D721Med (cell line): ENCODE results near the gene POLDIP2.

Experiments used
- DNase-seq: peaks from one replicate; pipeline ENCODE4 v3.0.0; 2011; ENCODE audit warnings: low spot score; ENCODE audit not compliant: insufficient read length
- FAIRE-seq: peaks from 2 replicates; lab custom pipeline; 2011; peaks lifted over from hg19 to GRCh38; lab: Jason Lieb, UNC
- CTCF ChIP-seq: IDR thresholded peaks from 2 replicates; pipeline ENCODE4 v1.5.1; 2012; ENCODE audit warnings: mild to moderate bottlenecking, control low read depth; ENCODE audit not compliant: insufficient read depth; ENCODE audit errors: missing control alignments

POLDIP2 gene

DNA sequence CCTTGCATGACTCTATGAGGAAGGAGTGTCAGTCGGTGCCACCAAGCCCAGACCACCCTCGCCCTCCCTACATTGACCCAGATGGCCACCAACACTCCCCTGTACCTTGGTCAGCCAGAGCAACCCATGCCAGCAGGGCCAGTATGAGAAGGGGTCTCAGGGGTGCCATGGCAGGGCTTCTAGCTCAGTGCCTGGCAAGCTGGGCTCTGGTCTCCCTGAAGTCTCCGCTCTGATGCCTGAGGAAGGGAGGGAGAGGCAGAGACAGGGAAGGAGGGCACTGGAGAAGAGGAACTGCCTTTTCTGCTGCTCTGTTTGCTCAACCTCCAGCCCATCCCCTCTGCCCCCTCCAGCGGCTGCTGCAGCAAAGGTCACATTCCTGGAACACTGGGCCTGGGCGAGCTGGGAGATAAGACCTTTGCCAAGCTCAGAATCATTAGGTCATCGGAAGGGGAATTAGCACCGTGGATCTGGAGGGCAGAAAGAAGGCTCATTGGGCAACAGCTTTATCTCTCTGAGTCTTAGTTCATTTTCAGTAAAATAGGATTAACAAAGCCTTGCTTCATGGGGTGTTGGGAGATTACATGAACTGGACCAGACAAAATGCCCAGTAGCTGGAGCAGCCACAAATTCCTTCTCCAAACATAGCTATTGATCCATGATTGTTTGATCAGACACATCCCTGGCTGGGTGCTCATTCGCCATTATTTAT, 12.9 kb upstream of the POLDIP2 start, which contains the start of gene VTN:
TSS of gene VTN (minus strand) at position 273 of the 709 bp plus-strand sequence. CDS start at position 169, 104 bp downstream.
- TF ChIP-seq CTCF, result no peak
- FAIRE-seq (no peak), DNase-seq (peak; percentile 63)

DNA sequence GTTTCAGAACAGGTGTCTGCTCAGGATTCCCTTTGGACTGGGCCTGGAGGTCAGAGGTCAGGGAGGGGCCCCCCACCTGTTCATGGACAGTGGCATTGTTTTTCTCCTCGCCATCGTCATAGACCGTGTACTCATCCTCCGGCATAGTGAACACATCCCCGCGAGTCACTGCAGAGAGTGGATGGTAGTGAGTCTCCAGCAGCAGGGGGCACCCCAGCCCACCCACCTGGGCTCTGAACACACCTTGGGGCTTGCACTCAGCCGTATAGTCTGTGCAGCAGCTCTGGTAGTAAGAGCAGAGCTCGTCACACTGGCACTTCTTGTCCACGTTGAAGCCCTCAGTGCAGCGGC, 12.3 kb upstream of the POLDIP2 start:
- DNase-seq (no peak), FAIRE-seq (no peak)
- TF ChIP-seq CTCF, result peak; percentile 22

DNA sequence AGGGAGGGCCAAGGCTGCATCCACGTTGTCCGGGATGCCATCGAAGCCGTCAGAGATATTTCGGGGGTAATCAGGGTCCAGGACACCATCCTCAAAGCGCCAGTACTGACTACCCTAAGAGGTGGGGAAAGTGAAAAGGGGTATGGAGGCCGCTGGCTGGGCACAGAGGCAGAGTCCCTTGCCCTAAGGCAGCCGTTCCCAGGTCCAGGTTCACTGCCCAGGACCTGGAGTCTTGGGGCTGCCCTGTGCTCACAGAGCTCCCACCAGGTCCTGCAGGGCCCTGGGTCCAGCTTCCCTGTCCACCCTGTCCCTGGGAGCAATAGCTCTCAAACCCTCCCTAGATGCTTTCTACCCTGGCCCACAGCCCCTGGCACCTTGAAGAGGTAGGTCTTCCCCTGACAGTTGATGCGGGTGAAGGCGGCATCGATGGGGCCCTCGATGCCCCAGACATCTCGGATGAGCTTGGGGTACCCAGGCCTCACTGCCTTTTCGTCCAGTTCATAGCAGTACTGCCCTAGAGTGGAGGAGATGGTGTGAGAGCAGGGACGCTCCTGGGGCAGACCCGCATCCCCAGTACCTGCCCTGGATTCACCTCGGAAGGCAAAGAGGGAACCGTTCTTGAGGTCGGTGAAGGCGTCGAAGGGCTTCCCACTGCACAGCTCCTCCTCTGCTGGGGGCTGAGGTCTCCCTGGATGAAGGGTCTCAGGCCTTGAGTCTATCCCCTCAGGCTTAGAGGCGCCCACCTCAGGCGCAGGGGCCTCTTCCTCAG, 11.8 kb upstream of the POLDIP2 start:
- no peak for TF ChIP-seq CTCF
- FAIRE-seq, result no peak
- DNase-seq, result no peak

DNA sequence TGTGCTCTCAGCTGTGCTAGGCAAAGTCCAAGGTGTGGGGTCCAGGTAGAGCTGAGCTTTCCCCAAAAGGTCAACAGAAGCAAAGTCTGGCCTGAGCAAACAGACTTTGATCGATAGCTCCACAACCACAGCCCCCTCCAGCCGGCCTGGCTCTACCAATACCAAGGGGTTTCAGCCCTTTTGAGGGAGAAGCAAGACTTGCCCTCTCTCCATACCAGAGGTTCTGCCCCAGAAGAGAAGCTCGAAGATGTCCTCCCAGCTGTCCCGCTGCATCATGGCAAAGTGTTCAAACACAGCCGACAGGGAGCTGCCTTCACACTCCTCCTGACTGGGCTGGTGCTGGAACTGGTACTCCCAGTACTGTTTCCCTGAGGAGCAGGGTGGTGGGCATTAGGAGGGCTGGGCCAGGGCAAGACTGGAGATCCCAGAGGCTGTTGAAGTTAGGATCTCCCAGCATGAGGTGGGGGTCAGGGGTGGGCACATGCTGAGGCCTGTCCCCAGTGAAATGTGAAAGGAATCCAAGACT, 11.0 kb upstream of the POLDIP2 start:
- DNase-seq, result no peak
- FAIRE-seq, result no peak

GRCh38 chr17:28367641-28368305, 10.4 kb upstream of the POLDIP2 start:
- no peak for FAIRE-seq
- no peak for TF ChIP-seq CTCF
- DNase-seq, result no peak

More for the DNA sequence above, 11.0 kb upstream of the POLDIP2 start:
- no peak for TF ChIP-seq CTCF

- TF ChIP-seq CTCF, result no peak
- FAIRE-seq, result no peak
- no peak for DNase-seq
Observed at GRCh38 chr17:28366605-28367004, 9.3 kb upstream of the POLDIP2 start.
